Sciatic nerve (tissue), 2 donors: ENCODE data around the gene MNS1. TPM values are rescaled to one million over a fixed set of nuclear protein-coding genes. Genes with fewer than 3 reads are reported as not detected.
"Not testable (repeated sequence)": the region's sequence is repeated elsewhere in the genome, so short reads cannot be mapped to it uniquely, and the experiment has no call there.

Source experiments
- ATAC-seq: fragments of 200-7000 bp; cut with Tn5 transposase; one replicate; pipeline ENCODE4 v1.9.1; 2020; ENCODE audit warnings: mild to moderate bottlenecking, moderate library complexity
- DNase-seq: peaks from one replicate; pipeline ENCODE4 v3.0.0-alpha.2; 2020; ENCODE audit warnings: low spot score
- intact Hi-C: fragments of 100-400 bp; cut with DNase I; formaldehyde crosslinking; loops from one replicate; pipeline ENCODE4 v1.14.2; 2022
- total RNA-seq: library from RNA; stranded (reverse); fragmentation: NEBNext Ultra II Directional; extraction: Animal tissue kit (Norgen Biotek cat#: 25700); gene quantifications from one replicate; pipeline ENCODE4 v1.2.1, GENCODE V29; 2021
- donor health status: DM: no; HTN: no; CAD: no.
- donor health status: DM: no; HTN: no; CAD: no.

Gene MNS1, protein sequence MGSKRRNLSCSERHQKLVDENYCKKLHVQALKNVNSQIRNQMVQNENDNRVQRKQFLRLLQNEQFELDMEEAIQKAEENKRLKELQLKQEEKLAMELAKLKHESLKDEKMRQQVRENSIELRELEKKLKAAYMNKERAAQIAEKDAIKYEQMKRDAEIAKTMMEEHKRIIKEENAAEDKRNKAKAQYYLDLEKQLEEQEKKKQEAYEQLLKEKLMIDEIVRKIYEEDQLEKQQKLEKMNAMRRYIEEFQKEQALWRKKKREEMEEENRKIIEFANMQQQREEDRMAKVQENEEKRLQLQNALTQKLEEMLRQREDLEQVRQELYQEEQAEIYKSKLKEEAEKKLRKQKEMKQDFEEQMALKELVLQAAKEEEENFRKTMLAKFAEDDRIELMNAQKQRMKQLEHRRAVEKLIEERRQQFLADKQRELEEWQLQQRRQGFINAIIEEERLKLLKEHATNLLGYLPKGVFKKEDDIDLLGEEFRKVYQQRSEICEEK
- total RNA-seq: 5.1 TPM

DNA sequence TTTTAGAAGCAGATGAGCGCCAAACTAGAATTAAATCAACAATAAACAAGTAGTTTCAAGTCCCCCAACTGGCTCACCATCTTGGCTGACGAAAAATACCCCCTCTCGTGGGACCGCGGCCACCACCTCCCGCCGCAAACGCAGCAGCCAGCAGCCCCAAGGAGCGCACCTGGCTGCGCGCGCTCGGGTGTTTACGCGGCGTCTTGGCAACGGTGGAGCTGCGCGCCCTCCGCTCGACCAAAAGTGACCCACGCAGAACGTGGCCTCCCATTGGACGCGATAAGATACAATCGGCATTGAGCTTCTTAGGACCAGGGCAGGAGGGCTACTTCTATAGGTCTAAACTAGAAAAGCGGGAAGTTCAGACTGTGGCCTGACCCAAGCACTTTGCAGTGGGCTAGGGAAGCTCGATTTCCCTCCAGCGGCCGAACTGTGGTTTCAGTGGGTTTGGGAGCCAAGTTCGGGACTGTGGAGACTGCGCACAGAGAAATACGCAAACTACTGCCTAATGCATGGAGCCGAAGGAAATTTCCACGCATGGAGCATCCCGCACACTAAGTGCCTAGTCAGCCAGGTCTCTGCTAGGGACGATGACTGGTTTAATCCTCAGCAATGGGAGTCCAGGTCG is at the start of gene MNS1:
Gene MNS1 (minus strand): TSS at position 245 of the 628 bp plus-strand sequence. CDS start 165 bp downstream, at position 80.
- intact Hi-C loops: no loop called here
- ATAC-seq (peak; percentile 100), DNase-seq (peak; percentile 93)

DNA sequence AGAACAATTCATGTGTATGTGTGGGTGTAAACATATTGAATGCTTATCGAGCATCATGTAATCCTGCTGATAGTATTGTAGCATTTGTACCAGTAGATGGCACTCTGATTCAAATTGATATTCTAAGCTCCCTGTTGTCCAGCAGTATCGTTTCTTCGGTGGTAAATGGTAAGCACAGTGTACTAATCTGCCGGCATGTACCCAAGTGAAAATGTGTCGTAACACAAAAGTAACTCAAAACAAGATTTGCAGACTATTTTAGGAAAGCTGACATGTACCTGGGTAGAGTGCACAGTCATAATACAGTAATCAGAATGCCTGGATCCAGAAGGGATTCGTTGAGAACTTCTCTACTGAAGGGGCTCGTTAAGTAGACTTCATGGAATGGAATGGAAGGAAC is 31.7 kb upstream of the MNS1 start:
- DNase-seq (no peak), ATAC-seq (peak; percentile 92)
- intact Hi-C loops: loop anchor here (5.0 kb wide), 1 partner anchor 811 kb away; no protein-coding TSS in a partner anchor

DNA sequence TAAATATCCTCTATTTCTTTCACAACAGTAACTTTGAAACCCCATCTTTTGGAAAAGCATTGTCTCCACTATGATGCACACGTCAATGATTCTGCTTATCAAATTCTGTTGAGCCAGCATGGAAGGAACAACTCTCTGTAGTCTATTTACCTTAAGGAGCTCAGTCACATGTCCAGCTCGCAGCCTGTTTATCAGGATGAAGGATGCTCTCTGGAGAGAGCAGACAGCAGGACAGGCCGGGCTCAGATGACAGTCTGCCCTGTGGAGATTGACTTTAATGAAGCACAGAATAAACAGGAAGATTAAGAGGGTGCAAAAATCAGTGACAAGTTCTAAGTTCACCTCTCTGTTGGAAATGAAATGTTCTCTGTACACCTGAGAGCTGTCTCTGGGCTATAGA is 30.6 kb upstream of the MNS1 start:
- ATAC-seq: no peak
- no peak for DNase-seq
- intact Hi-C loops: loop anchor here (5.0 kb wide), 1 partner anchor 812 kb away; no protein-coding TSS in a partner anchor

DNA sequence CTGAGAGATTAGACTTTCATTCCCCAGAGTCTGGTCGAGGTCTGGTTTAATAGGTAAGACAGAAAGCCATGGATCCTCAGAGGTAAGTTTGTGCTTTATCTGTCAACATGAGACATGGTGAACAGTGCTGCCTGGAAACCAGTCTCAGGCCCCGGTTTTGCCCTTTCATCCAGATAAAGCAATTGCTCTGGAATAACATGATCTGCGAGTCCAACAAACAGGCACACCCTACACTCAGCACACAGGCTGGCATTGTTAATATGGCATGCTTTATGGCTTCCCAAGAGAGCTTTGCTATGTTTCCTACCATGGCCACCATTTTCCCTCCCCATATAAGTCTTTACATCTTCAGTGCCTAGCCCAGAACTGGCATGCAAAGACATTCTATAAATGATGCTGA is 30.1 kb upstream of the MNS1 start:
- no peak for DNase-seq
- no peak for ATAC-seq
- intact Hi-C loops: loop anchor here (5.0 kb wide), 1 partner anchor 812 kb away; no protein-coding TSS in a partner anchor

DNA sequence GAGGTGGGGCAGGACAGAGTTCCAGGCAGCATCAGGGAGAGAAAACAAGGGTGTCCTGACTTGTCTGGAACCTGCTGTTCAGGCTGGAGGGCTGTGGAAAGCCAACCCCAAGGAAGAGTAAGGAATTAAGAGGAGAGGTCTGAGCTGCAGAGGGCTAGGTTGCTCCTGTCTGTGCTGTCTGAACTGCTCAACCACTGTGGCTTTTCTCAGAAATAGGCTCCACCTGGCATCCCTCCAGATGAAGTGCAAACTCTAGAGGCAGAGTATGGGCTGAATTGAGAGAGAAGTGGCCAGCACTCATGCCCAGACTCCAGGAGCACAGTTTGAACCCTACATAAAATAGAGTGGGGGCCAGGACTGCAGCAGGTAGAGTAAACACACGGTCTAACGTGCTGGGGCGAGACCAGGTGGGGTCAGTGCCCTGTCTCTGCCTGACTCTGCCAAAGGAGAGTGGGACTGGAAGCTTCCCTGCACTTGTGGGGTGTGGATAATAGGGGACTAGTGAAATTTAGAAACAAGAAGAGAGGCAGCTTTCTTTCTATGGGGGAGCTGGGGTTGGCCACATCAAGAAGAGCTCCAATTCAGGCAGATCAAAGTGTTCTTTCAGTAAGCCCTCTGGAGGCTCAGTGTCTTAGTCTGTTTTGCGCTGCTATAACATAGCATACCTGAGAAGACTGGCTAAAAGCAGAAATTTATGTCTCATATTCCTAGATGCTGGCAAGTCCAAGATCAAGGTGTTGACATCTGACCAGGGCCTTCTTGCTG is 28.0 kb upstream of the MNS1 start:
- ATAC-seq: no peak
- DNase-seq: no peak
- intact Hi-C loops: no loop called here

DNA sequence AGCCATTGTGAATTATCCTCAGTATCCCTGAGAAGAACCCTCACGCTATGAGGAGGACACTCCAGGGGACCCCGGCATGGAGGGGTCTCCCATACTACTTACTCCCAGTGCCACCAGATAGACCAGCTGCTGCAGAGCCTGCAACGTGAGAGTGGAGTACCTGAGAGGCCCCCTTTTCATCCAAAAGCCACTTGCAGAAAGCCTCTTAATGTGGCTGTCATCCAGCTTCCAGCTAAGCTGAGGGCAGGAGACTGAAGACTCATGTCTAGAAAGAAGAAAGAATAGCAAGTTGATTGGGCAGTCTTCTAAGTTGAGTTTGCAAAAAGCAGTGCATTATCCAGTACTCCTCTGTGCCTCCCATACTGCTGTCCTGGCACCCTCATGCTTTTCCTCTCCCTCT is 27.3 kb upstream of the MNS1 start:
- DNase-seq: no peak
- intact Hi-C loops: no loop called here
- ATAC-seq: no peak

DNA sequence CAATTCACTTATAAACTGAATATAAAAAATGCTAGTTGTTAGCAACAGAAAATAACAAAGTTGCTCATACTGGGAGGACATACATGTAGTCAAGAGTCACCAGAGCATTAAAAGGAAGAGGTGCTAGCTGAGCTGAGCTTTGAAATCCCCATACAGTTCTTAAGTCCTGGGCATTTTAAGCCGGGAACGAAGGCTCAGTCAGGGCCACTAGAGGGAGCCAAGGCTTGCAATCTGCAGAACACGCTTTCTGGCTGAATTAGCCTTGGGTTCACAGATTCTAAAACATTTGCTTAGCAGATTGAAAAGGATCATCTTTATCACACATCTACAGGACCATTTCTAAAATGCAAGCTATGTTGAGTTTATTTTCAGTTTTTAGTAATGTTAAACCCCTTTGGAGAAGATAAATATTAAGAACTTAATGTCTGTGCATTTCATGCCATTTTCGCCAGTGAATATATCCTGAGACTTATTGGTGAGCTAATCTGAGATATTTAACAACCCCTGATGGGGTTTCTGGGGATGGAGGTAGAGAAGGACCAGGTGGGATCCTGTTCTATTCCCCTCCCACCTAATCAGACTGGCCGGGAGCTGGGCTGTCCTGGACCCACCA is 26.3 kb upstream of the MNS1 start:
- DNase-seq: peak; percentile 79
- intact Hi-C loops: no loop called here
- peak; percentile 78 for ATAC-seq

DNA sequence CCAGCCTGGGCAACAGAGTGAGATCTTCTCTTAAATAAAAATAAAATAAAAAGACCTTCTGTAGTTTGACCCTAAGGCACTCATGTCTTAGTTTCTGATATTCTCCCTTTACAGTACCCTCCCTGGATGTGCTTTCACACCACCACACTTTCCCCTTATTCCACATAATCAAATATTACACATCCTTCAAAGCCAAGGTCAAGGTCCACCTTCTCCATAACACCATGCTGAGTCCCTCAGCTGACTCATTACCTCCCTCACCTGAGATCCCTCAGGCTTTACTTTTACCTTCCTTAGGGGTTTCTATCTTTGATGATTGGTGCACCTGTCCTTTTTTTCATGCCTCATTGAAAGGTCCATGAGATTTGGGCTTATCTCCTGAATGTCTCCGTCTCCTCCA is 25.5 kb upstream of the MNS1 start:
- intact Hi-C loops: no loop called here
- ATAC-seq: no peak
- no peak for DNase-seq

DNA sequence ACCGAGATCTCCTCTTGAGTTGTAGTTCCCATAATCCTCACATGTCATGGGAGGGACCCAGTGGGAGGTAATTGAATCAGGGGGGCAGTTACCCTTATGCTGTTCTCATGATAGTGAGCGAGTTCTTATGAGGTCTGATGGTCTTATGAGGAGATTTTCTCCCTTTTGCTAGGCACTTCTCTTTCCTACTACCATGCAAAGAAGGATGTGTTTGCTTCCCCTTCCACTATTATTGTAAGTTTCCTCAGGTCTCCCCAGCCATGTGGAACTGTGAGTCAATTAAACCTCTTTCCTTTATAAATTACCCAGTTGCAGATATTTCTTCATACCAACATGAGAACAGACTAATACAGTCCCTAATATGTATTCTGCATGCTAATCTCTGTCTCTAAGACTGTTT is 21.3 kb upstream of the MNS1 start:
- DNase-seq, intact Hi-C loops, ATAC-seq: not testable (repeated sequence)

DNA sequence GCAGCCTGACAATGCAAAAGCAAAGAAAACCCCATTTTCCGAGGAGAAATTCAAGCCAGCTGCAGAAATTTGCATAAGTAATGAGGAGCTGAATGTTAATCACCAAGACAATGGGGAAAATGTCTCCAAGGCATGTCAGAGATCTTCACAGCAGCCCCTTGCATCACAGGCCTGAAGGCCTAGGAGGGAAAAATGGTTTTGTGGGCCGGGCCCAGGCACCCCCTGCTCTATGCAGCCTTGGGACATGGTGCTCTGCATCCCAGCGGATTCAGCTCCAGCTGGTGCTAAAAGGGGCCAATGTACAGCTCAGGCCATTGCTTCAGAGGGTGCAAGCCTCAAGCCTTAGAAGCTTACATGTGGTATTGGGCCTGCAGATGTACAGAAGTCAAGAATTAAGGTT is 20.5 kb upstream of the MNS1 start:
- ATAC-seq, intact Hi-C loops, DNase-seq: not testable (repeated sequence)

DNA sequence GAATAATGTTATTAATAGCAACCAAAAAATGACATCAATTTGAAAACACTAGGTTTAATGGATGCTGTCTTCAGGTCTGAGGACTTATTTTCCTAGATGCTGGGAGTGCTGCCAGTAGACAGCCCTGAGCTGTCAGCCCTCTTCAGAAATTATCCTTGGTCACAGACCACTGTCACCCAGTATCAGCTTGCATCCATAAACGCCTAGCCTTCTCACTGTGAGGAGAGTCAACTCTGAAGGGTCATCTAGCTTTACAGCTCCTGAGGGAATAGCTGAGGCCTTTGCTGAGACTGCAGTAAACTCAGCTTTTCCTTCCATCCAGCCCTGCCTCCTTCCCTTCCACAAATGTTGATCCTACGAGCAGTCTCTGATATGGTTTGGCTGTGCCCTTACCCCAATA is 19.4 kb upstream of the MNS1 start:
- ATAC-seq (no peak), DNase-seq (no peak)
- intact Hi-C loops: no loop called here

DNA sequence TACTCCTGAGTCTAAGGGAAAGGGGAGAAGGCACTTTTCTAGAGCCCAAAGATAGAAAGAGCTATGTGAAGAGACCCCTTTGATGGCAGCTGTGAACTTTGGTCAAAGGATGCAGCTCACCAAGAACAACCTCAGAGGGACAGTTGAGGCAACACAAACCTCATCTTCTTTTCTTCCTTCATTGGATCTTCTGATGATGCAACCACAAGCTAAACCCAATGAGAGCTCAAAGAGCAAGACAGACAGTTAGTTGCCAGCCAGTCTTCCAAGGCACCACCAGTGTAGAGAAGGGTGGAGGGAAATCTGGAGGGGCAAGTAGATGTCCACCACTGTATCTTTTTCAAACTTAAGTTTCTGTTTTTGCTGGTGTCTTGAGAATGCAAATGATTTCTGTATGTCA is 10.4 kb upstream of the MNS1 start:
- ATAC-seq (no peak), DNase-seq (no peak)
- intact Hi-C loops: no loop called here

DNA sequence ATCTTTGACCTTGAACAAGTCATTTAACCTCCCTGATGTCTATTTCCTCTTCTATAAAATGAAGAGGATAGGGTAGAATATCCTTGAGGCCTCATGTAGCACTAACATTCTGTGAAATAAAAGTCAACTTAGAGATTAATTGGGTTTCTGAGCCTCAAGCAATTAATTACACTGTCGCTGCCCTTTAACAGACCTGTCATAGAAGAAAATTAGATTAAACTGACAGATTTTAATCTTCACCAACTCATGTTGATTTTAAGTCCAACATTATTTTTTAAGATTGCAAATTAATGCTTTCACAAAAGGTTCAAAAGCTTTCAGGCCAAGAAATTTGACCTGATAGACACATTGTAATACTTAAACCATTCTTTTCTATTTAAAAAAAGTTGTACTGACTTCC is 8.1 kb upstream of the MNS1 start:
- DNase-seq (no peak), ATAC-seq (no peak)
- intact Hi-C loops: no loop called here

DNA sequence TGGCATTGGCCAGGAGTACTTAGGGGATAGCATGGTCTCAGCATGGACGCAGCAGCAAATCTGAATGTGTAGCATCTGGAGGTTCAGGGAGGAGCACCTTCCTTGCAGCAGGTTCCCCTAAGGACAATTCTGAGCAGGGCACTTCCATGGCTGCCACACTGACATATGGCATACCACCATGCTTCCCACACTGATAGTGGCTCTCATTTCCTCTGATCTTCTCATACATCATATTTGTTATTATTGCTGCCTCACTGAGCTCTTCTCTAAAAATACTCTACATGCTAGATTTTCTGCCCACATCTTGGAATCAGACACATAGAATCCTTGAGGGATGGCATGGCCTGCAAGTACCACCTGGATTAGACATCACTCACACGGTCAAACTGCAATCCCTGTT is 7.3 kb upstream of the MNS1 start:
- intact Hi-C loops: no loop called here
- no peak for ATAC-seq
- DNase-seq: no peak

DNA sequence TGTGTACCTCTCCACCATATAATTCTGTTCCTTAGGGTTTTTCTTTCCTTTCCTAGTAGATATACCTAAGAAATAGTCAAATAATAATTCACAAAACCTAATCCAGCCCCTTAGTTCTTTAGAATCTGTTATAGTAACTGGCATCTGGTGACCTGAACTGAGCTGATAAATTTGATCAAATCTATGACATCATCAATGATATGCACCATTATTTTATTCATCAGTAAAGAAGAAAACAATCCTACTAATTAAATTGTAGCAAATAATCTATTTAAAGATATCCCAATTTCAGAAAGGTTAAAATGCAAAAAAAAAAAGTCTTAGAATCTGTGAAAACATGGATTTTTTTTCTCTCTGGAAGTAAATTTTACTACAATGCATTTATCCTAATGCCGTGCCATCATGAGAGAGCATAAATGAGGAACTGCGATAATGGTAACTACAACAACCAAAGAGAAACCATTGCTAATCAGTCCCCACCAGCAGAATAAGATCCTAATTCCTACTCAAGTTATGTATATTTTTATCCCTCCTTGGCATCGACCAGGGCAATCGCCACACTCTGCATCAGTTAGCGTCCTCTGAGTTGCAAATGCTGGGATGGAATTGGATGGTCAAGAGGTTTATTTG is 6.6 kb upstream of the MNS1 start:
- intact Hi-C loops: no loop called here
- no peak for DNase-seq
- ATAC-seq: no peak

DNA sequence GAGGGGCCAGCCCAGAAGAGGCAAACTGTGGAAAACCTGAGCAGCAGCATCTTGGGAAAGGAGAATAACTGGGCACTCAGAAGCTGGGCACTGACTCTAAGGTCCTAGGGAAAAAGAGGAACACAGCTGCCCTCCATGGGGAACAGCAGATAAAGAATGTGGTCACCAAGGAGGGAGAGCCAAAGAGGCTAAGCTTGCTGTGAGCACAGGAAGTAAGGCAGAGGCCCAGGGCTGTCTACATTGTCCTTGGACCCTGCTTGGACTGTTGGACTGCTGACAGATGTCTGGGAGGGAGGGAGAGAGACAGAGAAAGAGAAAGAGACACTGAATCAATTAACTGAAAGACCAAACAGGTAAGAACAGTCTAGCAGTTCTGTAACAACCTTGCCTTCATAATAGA is 4.5 kb upstream of the MNS1 start:
- no peak for ATAC-seq
- no peak for DNase-seq
- intact Hi-C loops: no loop called here

DNA sequence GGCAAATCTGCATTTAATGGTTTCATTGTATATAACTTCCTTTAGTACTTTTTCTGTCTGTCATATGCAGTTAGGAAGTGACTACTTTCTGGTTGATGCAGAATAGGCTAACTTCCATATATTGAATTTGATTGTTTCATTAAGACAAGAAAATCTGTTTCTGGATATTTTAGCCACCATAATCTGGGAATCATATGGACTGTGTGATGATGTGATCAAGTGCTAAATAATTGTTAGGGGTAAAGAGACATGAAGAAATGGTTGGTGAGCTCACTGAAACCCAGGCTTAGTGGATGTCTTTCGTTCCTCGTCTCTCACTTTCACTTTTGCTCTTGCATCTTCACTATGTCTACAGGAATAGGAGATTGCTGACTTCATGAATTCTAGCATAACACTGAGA is 3.5 kb upstream of the MNS1 start:
- intact Hi-C loops: no loop called here
- DNase-seq: no peak
- ATAC-seq: no peak

DNA sequence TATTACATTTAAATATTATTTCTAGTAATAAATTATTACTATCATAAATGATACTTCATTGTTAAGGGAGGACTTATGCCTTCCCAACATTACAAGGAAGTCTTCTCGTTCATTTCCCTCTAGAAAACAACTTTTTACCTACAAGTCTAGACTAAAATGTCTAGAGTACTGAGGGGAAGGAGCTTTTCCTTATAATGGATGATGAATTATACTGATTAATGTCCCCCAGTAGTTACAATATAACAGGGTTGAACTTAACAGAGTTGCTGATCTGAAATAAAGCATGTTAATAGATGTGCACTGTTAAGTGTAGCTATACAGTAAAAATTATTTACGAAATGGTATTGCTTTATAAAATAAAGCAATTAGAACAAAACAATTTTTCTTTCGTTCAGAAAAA is 2.7 kb upstream of the MNS1 start:
- intact Hi-C loops: no loop called here
- ATAC-seq (no peak), DNase-seq (no peak)

DNA sequence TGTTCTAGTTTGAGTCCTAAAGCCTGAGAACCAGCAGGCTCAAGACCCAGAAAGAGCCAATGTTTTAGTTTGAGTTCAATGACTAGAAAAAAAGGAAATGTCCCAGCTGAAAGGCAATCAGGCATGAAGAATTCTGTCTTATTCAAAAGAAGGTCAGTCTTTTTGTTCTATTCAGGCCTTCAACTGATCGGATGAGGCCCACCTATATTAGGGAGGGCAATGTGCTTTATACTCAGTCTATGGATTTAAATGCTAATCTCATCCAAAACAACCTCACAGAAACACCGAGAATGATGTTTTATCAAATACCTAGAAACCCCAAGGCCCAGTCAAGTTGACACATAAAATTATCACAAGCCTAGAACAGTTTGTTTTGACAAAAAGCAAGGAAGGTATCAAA is 4.0 kb downstream of the MNS1 start:
- no peak for DNase-seq
- intact Hi-C loops: no loop called here
- no peak for ATAC-seq
